HEK293 (cell line): ENCODE results near the gene PPP1R1A.

Experiments used
- CTCF ChIA-PET: fragments of 350-600 bp; formaldehyde crosslinking; extraction: SDS; loops from one replicate; lab custom pipeline; 2021; ENCODE audit warnings: antibody characterized with exemption; lab: Yijun Ruan, JAX
- POLR2A ChIA-PET: fragments of 300-600 bp; formaldehyde crosslinking; extraction: SDS; loops from one replicate; lab custom pipeline; 2020; ENCODE audit warnings: antibody characterized with exemption, inconsistent platforms; lab: Yijun Ruan, JAX
- H3K27ac ChIP-seq: fragments of 200-500 bp; sonication (Bioruptor generic); 2 replicates; pipeline ENCODE4 v1.5.1; 2014; ENCODE audit warnings: low read depth, low read length, control low read depth, inconsistent platforms; ENCODE audit errors: extremely low read depth
- H3K36me3 ChIP-seq, 2 experiments: fragments of 200-500 bp in 1 of 2; sonication (Bioruptor generic) in 1 of 2; 1 replicate in 1 of 2; 2 replicates in 1 of 2; pipeline ENCODE4 v1.5.1; 2014 to 2017; ENCODE audit warnings: inconsistent platforms in 2 of 2, low read length in 2 of 2; ENCODE audit not compliant: control insufficient read depth in 2 of 2, insufficient read depth in 1 of 2
- H3K4me1 ChIP-seq: fragments of 200-500 bp; sonication (Bioruptor generic); 2 replicates; pipeline ENCODE4 v1.5.1; 2014; ENCODE audit warnings: mild to moderate bottlenecking, low read length, inconsistent platforms; ENCODE audit not compliant: control insufficient read depth, insufficient read depth
- H3K4me3 ChIP-seq: 2 replicates; pipeline ENCODE4 v1.5.1; 2011; ENCODE audit warnings: low read depth, mild to moderate bottlenecking, control low read depth, low read length, moderate library complexity
- H3K9me3 ChIP-seq: fragments of 200-500 bp; sonication (Bioruptor generic); 2 replicates; pipeline ENCODE4 v1.5.1; 2014; ENCODE audit warnings: low read depth, low read length, inconsistent platforms; ENCODE audit not compliant: control insufficient read depth, insufficient read depth
- BCL11A ChIP-seq: fragments of 450-650 bp; formaldehyde crosslinking; IDR thresholded peaks from 2 replicates; pipeline ENCODE4 v1.5.1; 2016; ENCODE audit warnings: low read depth, missing biosample characterization, missing genetic modification characterization
- BCL6B ChIP-seq: fragments of 450-650 bp; formaldehyde crosslinking; IDR thresholded peaks from 2 replicates; pipeline ENCODE4 v1.5.1; 2017; ENCODE audit warnings: missing biosample characterization, missing genetic modification characterization
- EGR2 ChIP-seq: fragments of 450-650 bp; formaldehyde crosslinking; IDR thresholded peaks from 2 replicates; pipeline ENCODE4 v1.5.1; 2016; ENCODE audit warnings: low read depth, missing biosample characterization, missing genetic modification characterization
- GFI1B ChIP-seq: fragments of 450-650 bp; formaldehyde crosslinking; IDR thresholded peaks from 2 replicates; pipeline ENCODE4 v1.5.1; 2016; ENCODE audit warnings: missing biosample characterization, missing genetic modification characterization
- PRDM1 ChIP-seq: fragments of 450-650 bp; formaldehyde crosslinking; IDR thresholded peaks from 2 replicates; pipeline ENCODE4; 2016; ENCODE audit warnings: missing biosample characterization, missing genetic modification characterization
- REST ChIP-seq: fragments of 450-650 bp; formaldehyde crosslinking; IDR thresholded peaks from 2 replicates; pipeline ENCODE4 v1.5.1; 2016; ENCODE audit warnings: missing biosample characterization, missing genetic modification characterization
- ZBTB17 ChIP-seq: fragments of 450-650 bp; formaldehyde crosslinking; IDR thresholded peaks from 2 replicates; pipeline ENCODE4 v1.5.1; 2016; ENCODE audit warnings: missing biosample characterization, missing genetic modification characterization
- ZBTB26 ChIP-seq: fragments of 450-650 bp; formaldehyde crosslinking; optimal IDR thresholded peaks from 2 replicates; pipeline ENCODE3; 2016; ENCODE audit warnings: missing biosample characterization, mild to moderate bottlenecking, missing genetic modification characterization
- ZFHX2 ChIP-seq: fragments of 450-650 bp; formaldehyde crosslinking; conservative IDR thresholded peaks from 2 replicates; pipeline ENCODE4 v1.5.1; 2016; ENCODE audit warnings: missing biosample characterization, missing genetic modification characterization
- ZNF112 ChIP-seq: fragments of 450-650 bp; formaldehyde crosslinking; IDR thresholded peaks from 2 replicates; pipeline ENCODE4 v1.5.0; 2017; ENCODE audit warnings: missing biosample characterization, missing genetic modification characterization
- ZNF214 ChIP-seq: fragments of 450-650 bp; formaldehyde crosslinking; IDR thresholded peaks from 2 replicates; pipeline ENCODE4 v1.5.1; 2017; ENCODE audit warnings: missing biosample characterization, mild to moderate bottlenecking, missing genetic modification characterization, borderline replicate concordance
- ZNF341 ChIP-seq: fragments of 450-650 bp; formaldehyde crosslinking; IDR thresholded peaks from 2 replicates; pipeline ENCODE4; 2016; ENCODE audit warnings: low read depth, missing biosample characterization, missing genetic modification characterization
- ZNF449 ChIP-seq: fragments of 450-650 bp; formaldehyde crosslinking; IDR thresholded peaks from 2 replicates; pipeline ENCODE4 v1.5.1; 2017; ENCODE audit warnings: missing biosample characterization, mild to moderate bottlenecking, missing genetic modification characterization, moderate library complexity
- ZNF560 ChIP-seq: fragments of 450-650 bp; formaldehyde crosslinking; IDR thresholded peaks from 2 replicates; pipeline ENCODE4 v1.5.1; 2017; ENCODE audit warnings: missing biosample characterization, missing genetic modification characterization, borderline replicate concordance
- ZNF571 ChIP-seq: fragments of 450-650 bp; formaldehyde crosslinking; IDR thresholded peaks from 2 replicates; pipeline ENCODE4 v1.5.0; 2017; ENCODE audit warnings: missing biosample characterization, missing genetic modification characterization
- ZNF610 ChIP-seq: fragments of 450-650 bp; formaldehyde crosslinking; IDR thresholded peaks from 2 replicates; pipeline ENCODE4 v1.5.1; 2016; ENCODE audit warnings: missing biosample characterization, missing genetic modification characterization, borderline replicate concordance
- ZSCAN30 ChIP-seq: fragments of 450-650 bp; IDR thresholded peaks from 2 replicates; pipeline ENCODE4 v1.5.1; 2018; ENCODE audit warnings: missing biosample characterization, mild to moderate bottlenecking, missing genetic modification characterization, moderate library complexity

PPP1R1A gene

GRCh38 chr12:54593135-54593534 lies 4.7 kb upstream of the PPP1R1A start (continued):
- TF ChIP-seq ZBTB26 (tag by site-specific recombination) = no peak
- no peak for TF ChIP-seq ZNF112

GRCh38 chr12:54592316-54592715 lies 3.9 kb upstream of the PPP1R1A start:
- CTCF ChIA-PET = interaction anchor here (1.0 to 4.2 kb wide), 3 partner anchors 10 to 65 kb away, joined by 4 to 27 read pairs (median 5); no protein-coding TSS in a partner anchor
- Histone ChIP-seq H3K9me3 (no peaks in the 10 kb centered on the region), H3K36me3 (no peaks in the 10 kb centered on the region), H3K4me3 (no peak overlapping the region), H3K27ac (no peak overlapping the region), H3K4me1 (no peaks in the 10 kb centered on the region)
- POLR2A ChIA-PET = interaction anchor here (0.6 kb wide), 1 partner anchor 265 kb away, joined by 4 read pairs; no protein-coding TSS in a partner anchor
- no peak for TF ChIP-seq ZSCAN30
- TF ChIP-seq ZNF341 (tag by site-specific recombination) = peak; percentile 50
- TF ChIP-seq PRDM1 (tag by site-specific recombination) = no peak

GRCh38 chr12:54590978-54591591 lies 2.6 kb upstream of the PPP1R1A start:
- no peak overlapping the region for H3K27ac ChIP-seq
- TF ChIP-seq ZFHX2 (tag by site-specific recombination) (peak; percentile 80), EGR2 (tag by site-specific recombination) (peak; percentile 89), GFI1B (tag by site-specific recombination) (no peak), ZBTB17 (tag by site-specific recombination) (0 out of 2 replicates have a peak, but pooled peaks have one; percentile 18)
- H3K9me3 ChIP-seq = no peaks in the 10 kb centered on the region
- CTCF ChIA-PET = interaction anchor here (0.8 to 4.2 kb wide), 5 partner anchors 12 to 67 kb away, joined by 3 to 27 read pairs (median 3); no protein-coding TSS in a partner anchor
- no peaks in the 10 kb centered on the region for H3K4me1 ChIP-seq
- no peak overlapping the region for H3K4me3 ChIP-seq
- POLR2A ChIA-PET = no interaction called here
- no peaks in the 10 kb centered on the region for H3K36me3 ChIP-seq

GRCh38 chr12:54589964-54590363 lies 1.5 kb upstream of the PPP1R1A start:
- Histone ChIP-seq H3K36me3 (no peaks in the 10 kb centered on the region), H3K4me3 (no peak overlapping the region), H3K27ac (no peak overlapping the region), H3K9me3 (no peaks in the 10 kb centered on the region), H3K4me1 (no peaks in the 10 kb centered on the region)
- ChIA-PET CTCF (interaction anchor here (1.0 to 4.2 kb wide), 4 partner anchors 10 to 37 kb away, joined by 3 to 27 read pairs (median 4); no protein-coding TSS in a partner anchor), POLR2A (no interaction called here)
- TF ChIP-seq ZNF214 (tag by site-specific recombination) = no peak
- peak; percentile 92 for TF ChIP-seq ZNF449

- Histone ChIP-seq H3K4me3 (peak overlapping the region; percentile 29), H3K4me1 (no peaks in the 10 kb centered on the region), H3K36me3 (no peaks in the 10 kb centered on the region), H3K9me3 (no peaks in the 10 kb centered on the region), H3K27ac (no peak overlapping the region)
- ChIA-PET CTCF (interaction anchor here (0.6 to 2.3 kb wide), 2 partner anchors 9 to 33 kb away, joined by 4 to 6 read pairs; no protein-coding TSS in a partner anchor), POLR2A (interaction anchor here (1.4 kb wide), 1 partner anchor 62 kb away, joined by 3 read pairs; no protein-coding TSS in a partner anchor)
- TF ChIP-seq ZNF610 (tag by site-specific recombination) (no peak), ZNF571 (tag by site-specific recombination) (no peak), BCL6B (tag by site-specific recombination) (no peak), BCL11A (tag by site-specific recombination) (no peak), REST (tag by site-specific recombination) (no peak), ZNF560 (tag by site-specific recombination) (no peak)
Observed at GRCh38 chr12:54588890-54589267, 420 bp upstream of the PPP1R1A start.
